B cell (primary cell): Measurements from ENCODE around the gene ITGB6. TPM values are rescaled to one million over a fixed set of nuclear protein-coding genes. Genes with fewer than 3 reads are reported as not detected.

Source experiments
- ATAC-seq: fragments of 200-7000 bp; cut with Tn5 transposase; one replicate; pipeline ENCODE4 v1.10.0; 2021; ENCODE audit warnings: low read depth, mild to moderate bottlenecking, moderate number of reproducible peaks, moderate library complexity
- CTCF ChIA-PET: fragments of 350-600 bp; sonication (Branson Sonifier 250); formaldehyde crosslinking; loops from one replicate; lab custom pipeline; 2021; ENCODE audit warnings: antibody characterized with exemption, inconsistent platforms; lab: Charles Lee
- POLR2A ChIA-PET: fragments of 350-600 bp; sonication (Branson Sonifier 250); formaldehyde crosslinking; loops from one replicate; lab custom pipeline; 2021; ENCODE audit warnings: antibody characterized with exemption; lab: Charles Lee
- DNase-seq: peaks from one replicate; pipeline ENCODE4 v3.0.0; 2013
- H2AFZ ChIP-seq: 2 replicates; pipeline ENCODE4 v1.6.1; 2012; ENCODE audit warnings: mild to moderate bottlenecking, low read depth, low read length; ENCODE audit not compliant: insufficient read depth, poor library complexity, severe bottlenecking
- H3K27ac ChIP-seq, 2 donors: 1 replicate in 1 of 2; 2 replicates in 1 of 2; pipeline ENCODE4 v1.5.1; 2012 to 2013; ENCODE audit warnings: low read length in 2 of 2, mild to moderate bottlenecking in 2 of 2, moderate library complexity in 1 of 2
- H3K27me3 ChIP-seq, 4 experiments: fragments of 200-600 bp in 1 of 4; sonication (generic) in 1 of 4; replicated peaks in 1 of 4; 1 replicate in 2 of 4; 2 replicates in 2 of 4; pipeline versions ENCODE4 v1.6.1 to v1.7.0; 2013 to 2016; ENCODE audit warnings: low read length in 3 of 4, mild to moderate bottlenecking in 2 of 4, mixed read lengths in 1 of 4, moderate library complexity in 1 of 4; ENCODE audit not compliant: insufficient read depth in 4 of 4, control insufficient read depth in 3 of 4; ENCODE audit errors: control extremely low read depth in 1 of 4
- H3K36me3 ChIP-seq, 2 experiments: replicated peaks in 1 of 2; 1 replicate in 1 of 2; 2 replicates in 1 of 2; pipeline versions ENCODE4 v1.6.1 to v1.7.1; 2013; ENCODE audit warnings: low read length in 1 of 2; ENCODE audit not compliant: insufficient read depth in 2 of 2, control insufficient read depth in 1 of 2; ENCODE audit errors: control extremely low read depth in 1 of 2, extremely low read depth in 1 of 2
- H3K4me1 ChIP-seq, 2 donors: fragments of 200-600 bp in 1 of 2; sonication (generic) in 1 of 2; 1 replicate in 1 of 2; 2 replicates in 1 of 2; pipeline versions ENCODE4 v1.5.1 to v1.6.1; 2013 to 2017; ENCODE audit warnings: low read length in 2 of 2; ENCODE audit not compliant: control insufficient read depth in 2 of 2, insufficient read depth in 2 of 2
- H3K4me2 ChIP-seq: replicated peaks from 2 replicates; pipeline ENCODE3; 2012; ENCODE audit warnings: mild to moderate bottlenecking, low read depth, low read length; ENCODE audit not compliant: poor library complexity, severe bottlenecking
- H3K4me3 ChIP-seq, 5 experiments: fragments of 200-600 bp in 1 of 5; sonication (generic) in 1 of 5; 1 replicate in 3 of 5; 2 replicates in 2 of 5; pipeline versions ENCODE4 v1.5.1 to v1.7.0; 2011 to 2016; ENCODE audit warnings: low read length in 4 of 5, mild to moderate bottlenecking in 4 of 5, low read depth in 2 of 5, control low read depth in 1 of 5, moderate library complexity in 1 of 5; ENCODE audit not compliant: insufficient read depth in 1 of 5; ENCODE audit errors: control extremely low read depth in 1 of 5, extremely low read depth in 1 of 5
- H3K79me2 ChIP-seq: fragments of 200-600 bp; sonication (generic); one replicate; pipeline ENCODE4 v1.6.0; 2016; ENCODE audit warnings: low read length; ENCODE audit not compliant: control insufficient read depth, insufficient read depth
- H3K9ac ChIP-seq: fragments of 200-600 bp; sonication (generic); 2 replicates; pipeline ENCODE4 v1.6.1; 2017; ENCODE audit warnings: mild to moderate bottlenecking, low read length, moderate library complexity
- H3K9me3 ChIP-seq, 3 donors: one replicate each; pipeline versions ENCODE4 v1.6.1 to v1.7.1; 2013; ENCODE audit warnings: low read length in 2 of 3; ENCODE audit not compliant: control insufficient read depth in 2 of 3, insufficient read depth in 1 of 3; ENCODE audit errors: control extremely low read depth in 1 of 3
- H4K20me1 ChIP-seq: 2 replicates; pipeline ENCODE4 v1.6.0; 2012; ENCODE audit warnings: mild to moderate bottlenecking, low read length; ENCODE audit not compliant: insufficient read depth, control insufficient read depth, poor library complexity, severe bottlenecking
- H3K27ac Mint-ChIP-seq: one replicate; pipeline ENCODE4 v1.8.0; 2021; ENCODE audit warnings: mixed read lengths
- H3K27me3 Mint-ChIP-seq: one replicate; pipeline ENCODE4 v1.8.0; 2021; ENCODE audit warnings: mixed read lengths
- H3K4me1 Mint-ChIP-seq: one replicate; pipeline ENCODE4 v1.8.0; 2021; ENCODE audit warnings: mixed read lengths
- H3K4me3 Mint-ChIP-seq: one replicate; pipeline ENCODE4 v1.8.0; 2021; ENCODE audit warnings: mixed read lengths
- H3K9me3 Mint-ChIP-seq: one replicate; pipeline ENCODE4 v1.8.0; 2022; ENCODE audit warnings: mixed read lengths; ENCODE audit not compliant: insufficient read depth
- CTCF ChIP-seq: fragments of 200-600 bp; IDR thresholded peaks from one replicate; pipeline ENCODE4 v1.8.0; 2022; ENCODE audit warnings: antibody characterized with exemption, mild to moderate bottlenecking
- EZH2 ChIP-seq: IDR thresholded peaks from 2 replicates; pipeline ENCODE4 v1.6.1; 2012; ENCODE audit warnings: borderline replicate concordance, low read depth, mild to moderate bottlenecking, moderate library complexity, low read length; ENCODE audit not compliant: insufficient read depth, poor library complexity, severe bottlenecking
- WGBS: methylation state at CpG from one replicate; pipeline ENCODE4 v1.1.5; 2013; ENCODE audit warnings: missing lambda C conversion rate; ENCODE audit not compliant: insufficient coverage; 5-methylcytosine and 5-hydroxymethylcytosine counted together
- intact Hi-C: fragments of 100-400 bp; cut with micrococcal nuclease; formaldehyde crosslinking; loops from one replicate; pipeline ENCODE4 v1.10.0; 2022
- polyA plus RNA-seq: library from polyadenylated mRNA; depleted of rRNA; stranded (reverse); fragments of >200 nt; gene quantifications from 2 replicates; pipeline ENCODE4 v1.2.3, GENCODE V29; 2012
- total RNA-seq, 2 donors: library from RNA; stranded (reverse); fragments of 120-200 nt in 1 of 2; gene quantifications; 1 replicate in 1 of 2; 2 replicates in 1 of 2; pipeline versions ENCODE4 v1.2.3 to v1.2.4, GENCODE V29; 2013 to 2022

The ITGB6 gene
- total and polyA plus RNA-seq, 2 donors (not counting 1 experiment from before 2014, with no cell fraction given): not detected

- Histone ChIP-seq H3K36me3 (no peaks in the 10 kb centered on the region), H3K27ac (no peak overlapping the region), H2AFZ (no peak overlapping the region), H4K20me1 (no peaks in the 10 kb centered on the region), H3K79me2 (no peaks in the 10 kb centered on the region), H3K4me3 (no peak overlapping the region), H3K4me2 (no peak overlapping the region), H3K4me1 (no peaks in the 10 kb centered on the region), H3K9ac (no peak overlapping the region), H3K9me3 (no peaks in the 10 kb centered on the region), H3K27me3 (no peaks in the 10 kb centered on the region)
- intact Hi-C loops: no loop called here
- no peak for TF ChIP-seq EZH2
- no peak for TF ChIP-seq CTCF
- no peak overlapping the region for H3K4me3 Mint-ChIP-seq
- DNase-seq: no peak
- 100% methylated on average over 1 of the region's 2 CpGs for WGBS
- no peak for ATAC-seq
- POLR2A ChIA-PET: no interaction called here
- H3K4me1 Mint-ChIP-seq: no peaks in the 10 kb centered on the region
- H3K27ac Mint-ChIP-seq: no peak overlapping the region
- H3K27me3 Mint-ChIP-seq: peaks cover 30% of the 10 kb centered on the region
- H3K9me3 Mint-ChIP-seq: no peaks in the 10 kb centered on the region
- CTCF ChIA-PET: no interaction called here
Measured at GRCh38 chr2:160053946-160054345, 146.1 kb downstream of the ITGB6 start.

- Histone ChIP-seq H3K4me3 (no peak overlapping the region), H3K9ac (no peak overlapping the region), H3K27me3 (no peaks in the 10 kb centered on the region), H3K27ac (no peak overlapping the region), H3K36me3 (no peaks in the 10 kb centered on the region), H3K4me2 (no peak overlapping the region), H3K79me2 (no peaks in the 10 kb centered on the region), H4K20me1 (no peaks in the 10 kb centered on the region), H2AFZ (no peak overlapping the region), H3K4me1 (no peaks in the 10 kb centered on the region), H3K9me3 (no peaks in the 10 kb centered on the region)
- Mint-ChIP-seq H3K9me3 (no peaks in the 10 kb centered on the region), H3K27ac (no peak overlapping the region), H3K4me1 (no peaks in the 10 kb centered on the region), H3K4me3 (no peak overlapping the region), H3K27me3 (peaks cover 20% of the 10 kb centered on the region)
- WGBS: no CpG with 5 or more reads among the region's 2 CpGs
- TF ChIP-seq EZH2 (no peak), CTCF (no peak)
- CTCF ChIA-PET: no interaction called here
- ATAC-seq (no peak), DNase-seq (no peak)
- intact Hi-C loops: no loop called here
- POLR2A ChIA-PET: no interaction called here
Measured at GRCh38 chr2:160052531-160052930, 147.5 kb downstream of the ITGB6 start.
